D721Med (cell line): ENCODE data around the gene GALNT18.

Source experiments
- DNase-seq: peaks from one replicate; pipeline ENCODE4 v3.0.0; 2011; ENCODE audit warnings: low spot score; ENCODE audit not compliant: insufficient read length
- FAIRE-seq: peaks from 2 replicates; lab custom pipeline; 2011; peaks lifted over from hg19 to GRCh38; lab: Jason Lieb, UNC
- CTCF ChIP-seq: IDR thresholded peaks from 2 replicates; pipeline ENCODE4 v1.5.1; 2012; ENCODE audit warnings: mild to moderate bottlenecking, control low read depth; ENCODE audit not compliant: insufficient read depth; ENCODE audit errors: missing control alignments

The GALNT18 gene

GRCh38 chr11:11522591-11522990, 99.2 kb downstream of the GALNT18 start:
- FAIRE-seq (no peak), DNase-seq (no peak)
- no peak for TF ChIP-seq CTCF

GRCh38 chr11:11521306-11522002, 100.4 kb downstream of the GALNT18 start:
- DNase-seq (no peak), FAIRE-seq (no peak)
- TF ChIP-seq CTCF, result no peak

GRCh38 chr11:11520231-11521015, 101.4 kb downstream of the GALNT18 start:
- DNase-seq, result no peak
- no peak for TF ChIP-seq CTCF

GRCh38 chr11:11519184-11519583, 102.6 kb downstream of the GALNT18 start:
- no peak for FAIRE-seq
- no peak for DNase-seq
- TF ChIP-seq CTCF, result no peak

More at GRCh38 chr11:11520231-11521015, 101.4 kb downstream of the GALNT18 start:
- FAIRE-seq, result no peak

GRCh38 chr11:11514246-11514645, 107.6 kb downstream of the GALNT18 start:
- DNase-seq, result no peak
- no peak for FAIRE-seq
- no peak for TF ChIP-seq CTCF

GRCh38 chr11:11513422-11513821, 108.4 kb downstream of the GALNT18 start:
- TF ChIP-seq CTCF, result no peak
- FAIRE-seq (no peak), DNase-seq (no peak)

GRCh38 chr11:11512929-11513328, 108.9 kb downstream of the GALNT18 start:
- no peak for FAIRE-seq
- no peak for DNase-seq
- TF ChIP-seq CTCF, result no peak
